T follicular helper cell (primary cell): ENCODE data around the gene ZFYVE9.

ENCODE experiments used
- DNase-seq: peaks from one replicate; pipeline ENCODE4 v3.0.0-alpha.2; 2020; ENCODE audit warnings: low read depth

Gene ZFYVE9

DNA sequence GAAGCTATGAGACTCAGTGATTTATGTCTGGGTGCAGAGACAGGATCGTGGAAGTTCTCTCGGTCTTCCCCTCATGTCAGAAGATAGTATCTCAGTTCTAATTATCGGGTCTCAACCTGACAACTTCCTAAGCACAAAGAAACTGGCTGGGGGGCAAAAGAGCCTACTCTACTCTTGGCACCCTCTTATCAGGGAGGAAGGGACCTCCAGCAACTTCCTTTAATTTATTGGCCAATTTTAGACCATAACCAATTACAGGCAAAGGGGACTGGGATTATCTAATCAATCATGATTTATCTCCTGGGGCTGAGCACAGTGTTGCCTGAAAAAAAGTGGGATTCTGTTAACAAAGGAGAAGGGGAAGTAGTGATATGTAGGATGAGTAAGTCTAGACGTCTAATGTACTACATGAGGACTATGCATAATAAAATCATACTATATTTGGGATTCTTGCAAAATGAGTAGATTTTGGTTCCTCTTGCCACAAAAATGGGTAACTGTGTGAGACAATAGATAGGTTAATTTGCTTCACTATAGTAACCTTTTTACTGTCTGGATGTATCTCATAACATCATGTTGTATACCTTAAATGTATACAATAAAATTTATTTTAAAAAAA lies 98.8 kb downstream of the ZFYVE9 start:
- no peak for DNase-seq

DNA sequence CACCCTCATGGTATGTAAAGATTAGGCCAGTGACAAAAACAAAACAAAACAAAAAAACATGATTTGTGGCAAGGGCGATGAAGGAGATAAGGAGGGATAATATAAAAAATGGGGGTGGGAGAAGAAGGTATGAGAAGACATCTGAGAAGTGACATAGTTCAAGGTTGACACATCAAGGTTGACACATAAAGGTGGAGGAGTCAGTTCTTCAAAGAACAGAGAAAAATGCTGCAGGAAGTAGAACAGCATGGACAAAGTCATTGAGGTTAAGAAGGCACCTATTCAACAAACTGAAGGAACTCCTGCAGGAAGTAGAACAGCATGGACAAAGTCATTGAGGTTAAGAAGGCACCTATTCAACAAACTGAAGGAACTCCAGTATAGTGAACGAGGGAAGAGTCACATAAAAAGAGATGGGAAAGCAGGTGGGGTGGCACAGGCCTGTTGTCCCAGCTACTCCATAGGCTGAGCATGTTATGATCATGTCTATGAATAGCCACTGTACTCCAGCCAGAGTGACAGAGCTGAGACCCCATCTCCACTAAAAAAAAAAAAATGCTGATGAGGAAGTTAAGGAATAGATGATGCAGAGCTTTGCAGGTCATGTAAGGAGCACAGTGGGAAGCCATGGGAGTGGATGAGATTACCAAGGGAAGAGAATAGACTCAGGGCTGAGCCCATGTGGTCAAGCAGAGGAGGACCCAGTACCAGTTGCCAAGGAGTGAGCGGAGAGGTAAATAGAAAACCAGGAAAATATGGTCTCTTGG lies 101.5 kb downstream of the ZFYVE9 start:
- DNase-seq = no peak

DNA sequence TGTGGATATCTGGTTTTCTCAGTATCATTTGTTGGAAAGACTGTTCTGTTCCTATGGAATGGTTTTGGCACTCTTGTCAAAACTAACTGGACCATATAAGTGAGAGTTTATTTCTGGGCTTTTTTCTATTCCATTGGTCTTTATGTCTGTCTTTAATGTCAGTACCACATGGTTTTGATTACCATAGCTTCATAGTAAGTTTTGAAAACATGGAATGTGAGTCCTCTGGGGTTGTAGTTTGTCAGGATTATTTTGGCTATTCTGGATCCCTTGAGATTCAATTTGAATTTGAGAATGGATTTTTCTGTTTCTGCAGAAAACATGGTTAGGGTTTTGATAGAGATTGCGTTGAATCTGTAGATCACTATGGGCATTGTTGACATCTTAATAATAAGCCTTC lies 107.9 kb downstream of the ZFYVE9 start:
- DNase-seq = no peak

DNA sequence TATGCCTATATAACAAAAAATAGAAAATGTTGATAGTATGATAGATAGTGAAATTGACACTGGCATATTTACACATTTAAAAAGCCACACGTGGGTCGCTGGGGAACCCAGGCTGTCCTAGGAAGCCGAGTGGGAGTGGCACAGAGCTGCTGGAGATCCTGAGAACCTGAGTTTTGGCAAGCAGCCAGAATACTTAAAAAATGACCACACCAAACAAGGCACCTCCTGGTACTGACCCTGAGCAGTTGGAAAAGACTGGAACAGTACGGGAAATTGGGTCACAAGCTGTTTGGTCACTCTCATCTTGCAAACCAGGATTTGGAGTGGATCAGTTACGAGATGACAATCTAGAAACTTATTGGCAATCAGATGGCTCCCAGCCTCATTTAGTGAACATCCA lies 111.5 kb downstream of the ZFYVE9 start:
- DNase-seq = no peak

DNA sequence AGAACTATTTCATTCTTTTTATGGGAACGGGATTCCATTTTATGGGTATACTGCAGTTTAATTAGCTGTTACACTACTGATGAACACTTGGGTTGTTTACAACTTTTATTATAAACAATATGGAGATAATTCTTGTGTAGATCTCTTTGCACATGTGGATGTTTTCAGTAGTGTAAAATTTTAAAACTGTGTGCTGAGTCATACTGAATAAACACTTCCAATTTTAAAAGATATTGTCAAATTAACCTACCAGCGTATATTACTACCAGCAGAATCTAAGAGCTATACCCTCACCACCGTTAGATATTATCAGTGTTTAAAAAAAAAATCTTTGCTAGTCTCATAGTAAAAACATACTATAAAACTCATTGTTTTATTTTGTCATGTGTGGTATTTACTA lies 118.0 kb downstream of the ZFYVE9 start:
- no peak for DNase-seq

DNA sequence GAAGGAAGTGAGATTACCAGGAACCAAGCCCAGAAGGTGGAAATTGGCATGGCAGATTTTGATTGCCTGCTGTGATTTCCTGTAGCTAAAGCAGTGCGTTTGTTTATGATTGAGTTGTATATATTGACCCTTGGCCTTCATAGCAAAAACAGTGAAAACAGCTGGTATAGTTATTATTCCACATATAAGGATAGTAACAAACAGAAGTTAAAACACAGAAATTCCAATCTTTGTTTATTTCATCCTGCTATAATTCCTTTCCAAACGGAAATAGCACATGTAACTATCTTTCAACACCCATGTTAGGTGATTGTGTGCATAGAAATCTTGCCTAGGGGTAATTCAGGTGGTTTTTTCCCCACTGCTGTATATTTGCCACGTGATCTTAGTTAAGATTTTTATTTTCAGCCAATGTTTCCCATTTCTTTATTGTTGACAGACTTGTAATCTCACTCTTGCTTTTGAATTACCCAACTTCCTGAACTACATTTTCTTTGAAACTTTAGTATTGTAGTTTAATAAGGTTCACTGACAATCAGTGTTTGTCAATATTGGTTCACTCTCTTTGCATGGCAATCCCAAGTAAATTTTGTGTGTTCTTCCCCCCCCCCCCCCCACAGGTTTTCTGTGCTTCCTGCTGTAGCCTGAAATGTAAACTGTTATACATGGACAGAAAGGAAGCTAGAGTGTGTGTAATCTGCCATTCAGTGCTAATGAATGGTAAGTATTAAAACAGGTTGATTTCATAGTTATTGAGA lies 121.4 kb downstream of the ZFYVE9 start:
- DNase-seq = no peak

DNA sequence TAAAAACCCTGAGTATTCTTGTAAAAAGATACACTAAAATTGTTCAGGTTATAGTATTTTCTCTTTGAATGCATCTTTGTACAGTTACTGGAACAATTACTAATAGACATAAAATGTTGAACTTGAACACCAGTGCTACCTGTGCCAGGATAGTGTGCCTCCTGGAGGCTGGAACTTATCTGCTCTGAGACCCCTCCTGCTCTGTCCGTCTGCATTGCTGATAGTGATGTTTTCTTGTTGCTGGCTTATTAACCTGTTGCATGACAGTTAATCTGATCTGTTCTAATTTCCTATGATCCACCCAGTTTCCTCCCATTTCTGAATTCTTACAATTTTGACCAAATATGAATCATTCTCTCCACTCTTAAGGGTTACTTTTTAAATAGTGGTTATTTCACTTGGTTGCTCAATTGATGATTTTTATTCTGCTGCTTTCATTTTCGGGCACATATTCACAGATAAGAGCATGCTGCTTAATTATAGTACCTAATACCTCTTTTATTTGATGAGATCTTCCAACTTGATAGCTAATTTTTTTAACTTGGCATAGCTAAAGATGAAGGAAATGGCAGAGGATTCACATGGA lies 122.7 kb downstream of the ZFYVE9 start:
- DNase-seq = no peak

DNA sequence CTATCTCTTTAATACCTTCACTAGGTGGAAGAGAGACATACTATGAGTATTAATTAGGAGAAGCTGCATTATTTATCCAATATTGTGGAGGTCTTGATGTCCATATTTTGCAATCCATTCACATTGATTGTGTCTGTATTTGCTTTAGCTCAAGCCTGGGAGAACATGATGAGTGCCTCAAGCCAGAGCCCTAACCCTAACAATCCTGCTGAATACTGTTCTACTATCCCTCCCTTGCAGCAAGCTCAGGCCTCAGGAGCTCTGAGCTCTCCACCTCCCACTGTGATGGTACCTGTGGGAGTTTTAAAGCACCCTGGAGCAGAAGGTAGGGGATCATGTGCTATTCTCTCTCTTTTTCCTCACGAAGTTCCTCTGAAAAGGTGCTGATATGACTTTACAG lies 124.6 kb downstream of the ZFYVE9 start:
- no peak for DNase-seq

DNA sequence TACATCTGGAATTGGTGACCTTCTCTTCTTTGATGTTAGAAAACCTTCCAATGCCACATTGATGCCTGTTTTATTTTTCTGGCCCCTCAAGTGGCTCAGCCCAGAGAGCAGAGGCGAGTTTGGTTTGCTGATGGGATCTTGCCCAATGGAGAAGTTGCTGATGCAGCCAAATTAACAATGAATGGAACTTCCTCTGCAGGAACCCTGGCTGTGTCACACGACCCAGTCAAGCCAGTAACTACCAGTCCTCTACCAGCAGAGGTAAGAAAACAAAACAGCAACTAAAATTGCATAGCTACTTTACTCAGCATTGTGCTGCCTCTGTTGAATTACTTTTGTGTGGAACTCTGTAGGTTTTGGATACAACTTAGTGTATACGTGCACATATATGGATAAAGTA lies 126.5 kb downstream of the ZFYVE9 start:
- DNase-seq = no peak

DNA sequence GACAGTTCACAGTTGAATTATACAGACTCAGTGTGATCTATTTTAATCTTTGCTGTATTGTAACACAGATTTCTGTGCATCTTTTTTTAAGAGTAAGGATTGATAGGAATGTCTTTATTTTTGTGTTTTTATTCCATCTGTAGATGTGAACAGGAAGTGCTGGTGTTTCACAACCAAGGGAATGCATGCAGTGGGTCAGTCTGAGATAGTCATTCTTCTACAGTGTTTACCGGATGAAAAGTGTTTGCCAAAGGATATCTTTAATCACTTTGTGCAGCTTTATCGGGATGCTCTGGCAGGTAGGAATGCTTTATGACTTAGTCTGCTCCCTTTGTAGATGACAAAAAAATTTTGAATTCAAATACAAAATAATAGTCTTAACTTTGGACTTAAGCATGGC lies 139.6 kb downstream of the ZFYVE9 start:
- DNase-seq = no peak

DNA sequence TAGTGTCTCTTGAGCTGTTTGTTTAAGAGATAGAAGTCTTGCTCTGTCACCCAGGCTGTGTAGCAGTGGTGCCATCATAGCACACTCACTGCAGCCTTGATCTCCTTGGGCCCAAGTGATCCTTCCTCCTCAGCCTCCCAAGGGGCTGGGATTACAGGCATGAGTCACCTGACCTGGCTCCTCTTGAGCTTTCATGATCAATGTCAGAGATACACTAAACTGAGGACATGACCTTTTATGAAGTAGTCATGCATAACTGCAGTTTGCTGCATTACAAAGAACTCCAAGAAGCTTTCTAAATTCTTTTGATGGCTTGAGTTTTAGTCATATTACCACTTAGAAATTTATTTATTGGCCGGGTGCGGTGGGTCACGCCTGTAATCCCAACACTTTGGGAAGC lies 146.4 kb downstream of the ZFYVE9 start:
- DNase-seq = no peak

DNA sequence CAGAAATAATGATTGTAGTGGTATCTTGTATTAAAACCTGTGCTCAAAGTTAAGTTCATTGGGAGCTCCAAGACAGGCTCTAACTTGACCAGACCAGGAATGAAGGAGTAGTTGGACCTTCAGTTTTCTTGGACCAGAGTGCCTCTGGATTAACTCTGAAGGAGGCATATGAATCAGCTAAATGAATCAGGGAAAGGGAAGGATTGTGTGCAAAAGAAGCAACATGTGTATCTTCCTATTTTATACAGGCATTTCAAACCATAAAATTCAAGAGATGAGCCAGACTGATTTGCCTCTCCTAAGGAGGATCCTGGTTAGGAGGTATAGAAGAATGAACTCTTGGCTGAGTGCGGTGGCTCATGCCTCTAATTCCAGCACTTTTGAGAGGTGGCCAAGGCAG lies 152.7 kb downstream of the ZFYVE9 start:
- no peak for DNase-seq

DNA sequence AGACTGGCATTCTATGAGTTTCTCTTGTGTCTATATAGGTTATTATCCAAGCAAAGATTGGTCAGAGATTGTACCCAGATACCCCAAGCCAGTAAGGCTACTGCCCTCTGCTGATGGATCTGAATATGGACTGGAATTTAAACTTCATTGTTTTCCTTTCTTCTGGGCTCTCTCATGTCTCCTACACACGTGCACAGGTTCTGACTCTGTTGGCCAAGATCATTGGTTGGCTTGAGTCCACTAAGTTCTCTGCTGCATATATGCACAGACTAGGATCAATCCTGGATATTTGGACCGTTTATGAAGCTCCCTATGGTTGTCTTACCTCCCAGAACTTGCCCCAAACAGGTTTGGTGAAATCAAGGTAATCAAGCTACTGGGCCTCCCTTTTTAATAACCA lies 154.5 kb downstream of the ZFYVE9 start:
- no peak for DNase-seq

DNA sequence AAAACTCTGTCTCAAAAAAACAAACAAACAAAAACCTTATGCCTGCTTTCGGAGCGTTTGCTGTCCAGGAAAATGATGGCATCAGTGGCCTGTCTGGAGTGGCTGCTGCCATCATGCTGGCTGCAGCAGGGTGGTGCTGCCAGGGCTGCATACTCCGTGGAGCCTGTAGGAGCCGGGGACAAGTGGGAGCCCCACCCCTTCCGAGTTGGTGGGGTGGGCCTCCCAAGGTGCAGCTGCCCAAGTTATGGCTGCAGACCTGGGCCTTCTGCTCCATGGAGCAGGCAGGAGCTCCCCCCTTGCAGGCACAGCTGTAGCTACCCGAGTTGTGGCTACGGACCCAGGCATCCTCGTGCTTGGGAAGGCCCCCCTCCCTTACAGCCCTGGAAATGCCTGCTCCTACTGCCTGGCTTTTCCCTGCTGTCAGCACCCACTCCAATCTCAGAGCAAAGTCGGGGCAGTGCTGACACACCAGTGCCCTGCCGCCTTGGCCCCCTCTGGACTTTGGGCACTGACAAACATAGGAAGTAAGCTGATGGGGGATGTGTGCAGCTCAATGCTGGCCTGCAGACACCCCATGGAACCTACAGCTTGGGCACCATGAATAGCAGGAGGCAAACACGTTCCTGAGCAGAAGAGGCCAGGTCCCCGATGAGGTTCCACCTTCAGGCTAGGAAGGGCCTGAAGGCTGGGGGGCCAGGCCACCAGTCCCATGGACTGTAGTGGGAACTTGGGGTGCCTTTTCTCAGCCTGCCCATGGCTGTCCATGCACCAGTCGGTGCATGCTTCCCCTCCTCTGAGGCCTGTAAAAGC lies 163.7 kb downstream of the ZFYVE9 start:
- DNase-seq = no peak

DNA sequence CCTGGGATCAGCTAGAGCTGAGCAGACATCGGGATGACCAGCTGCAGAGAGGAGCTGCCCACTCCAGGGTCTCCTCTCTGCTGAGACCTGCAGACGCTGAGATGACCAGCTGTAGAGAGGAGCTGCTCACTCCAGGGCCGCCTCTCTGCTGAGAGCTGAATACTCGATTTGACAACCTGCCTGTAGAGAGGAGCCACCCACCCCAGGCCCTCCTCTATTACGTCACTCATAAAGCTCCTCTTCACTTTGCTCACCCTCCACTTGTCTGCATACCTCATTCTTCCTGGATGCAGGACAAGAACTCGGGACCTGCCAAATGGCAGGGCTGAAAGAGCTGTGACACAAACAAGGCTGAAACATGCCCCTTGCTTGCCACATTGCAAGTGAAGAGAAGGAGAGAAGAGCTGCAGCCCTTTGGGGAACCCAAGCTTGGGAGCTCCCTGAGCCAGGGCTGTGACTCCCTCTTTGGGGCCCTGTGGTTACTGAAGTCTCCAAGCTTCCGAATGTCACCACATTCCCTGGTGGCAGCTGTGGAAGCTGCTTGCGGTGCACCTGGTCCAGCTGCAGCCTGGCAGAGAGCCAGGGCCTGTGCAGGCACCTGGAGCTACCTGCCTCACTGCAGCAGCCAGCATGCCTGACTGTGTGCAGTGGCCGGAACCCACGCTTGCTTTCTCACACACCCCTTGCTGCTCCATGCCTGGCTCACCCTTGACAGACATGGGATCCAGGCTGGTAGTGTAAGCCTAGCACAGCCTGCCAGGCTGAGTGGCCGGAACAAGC lies 164.5 kb downstream of the ZFYVE9 start:
- no peak for DNase-seq

DNA sequence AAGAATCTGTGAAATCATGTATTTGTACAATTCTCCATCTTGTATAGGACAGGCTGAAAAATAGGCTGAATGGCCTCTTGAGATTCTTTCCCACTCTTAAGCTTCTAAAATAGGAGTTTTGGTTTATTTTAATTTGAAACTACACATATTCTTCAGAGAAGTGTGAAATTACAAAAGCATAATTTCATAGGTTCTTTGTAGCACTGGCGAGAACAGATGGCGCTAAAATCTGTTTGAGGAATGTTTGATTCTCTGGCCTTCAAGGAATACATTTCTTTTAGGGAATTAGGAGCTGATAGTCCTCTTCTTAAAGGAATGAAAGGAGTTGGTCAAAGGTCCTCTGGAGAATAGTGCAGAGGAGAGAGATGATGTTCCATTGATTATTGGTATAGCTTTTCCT lies 179.2 kb downstream of the ZFYVE9 start:
- no peak for DNase-seq

DNA sequence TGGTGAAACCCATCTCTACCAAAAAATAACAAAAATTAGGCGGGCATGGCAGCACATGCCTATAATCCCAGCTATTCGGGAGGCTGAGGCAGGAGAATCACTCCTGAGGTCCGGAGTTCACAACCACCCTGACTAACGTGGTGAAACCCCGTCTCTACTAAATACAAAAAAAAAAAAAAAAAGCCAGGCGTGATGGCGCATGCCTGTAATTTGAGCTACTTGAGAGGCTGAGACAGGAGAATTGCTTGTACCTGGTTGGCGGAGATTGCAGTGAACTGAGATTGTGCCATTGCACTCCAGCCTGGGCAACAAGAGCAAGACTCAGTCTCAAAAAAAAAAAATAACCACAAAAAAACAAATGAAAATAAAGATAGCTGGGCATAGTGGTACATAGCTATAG lies 181.8 kb downstream of the ZFYVE9 start:
- DNase-seq = no peak

DNA sequence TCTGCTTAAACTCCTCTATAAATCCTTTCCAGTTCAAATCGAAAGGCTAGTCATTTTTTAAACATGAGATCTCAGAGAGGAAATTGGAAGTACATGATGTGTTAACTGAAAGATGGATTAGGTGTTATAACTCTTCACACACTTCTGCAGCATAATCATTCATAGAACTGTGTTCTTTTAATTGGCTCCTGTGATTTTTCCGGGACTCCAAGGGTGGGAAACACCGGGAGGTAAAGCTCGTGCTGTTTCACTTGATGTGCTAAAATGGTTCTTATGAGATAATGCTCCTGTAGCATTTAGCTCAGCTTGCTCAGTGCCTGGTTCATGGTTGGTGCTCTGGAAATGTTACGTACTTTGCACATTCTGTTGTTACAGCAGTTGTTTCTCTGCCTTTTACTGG lies 183.9 kb downstream of the ZFYVE9 start:
- no peak for DNase-seq

DNA sequence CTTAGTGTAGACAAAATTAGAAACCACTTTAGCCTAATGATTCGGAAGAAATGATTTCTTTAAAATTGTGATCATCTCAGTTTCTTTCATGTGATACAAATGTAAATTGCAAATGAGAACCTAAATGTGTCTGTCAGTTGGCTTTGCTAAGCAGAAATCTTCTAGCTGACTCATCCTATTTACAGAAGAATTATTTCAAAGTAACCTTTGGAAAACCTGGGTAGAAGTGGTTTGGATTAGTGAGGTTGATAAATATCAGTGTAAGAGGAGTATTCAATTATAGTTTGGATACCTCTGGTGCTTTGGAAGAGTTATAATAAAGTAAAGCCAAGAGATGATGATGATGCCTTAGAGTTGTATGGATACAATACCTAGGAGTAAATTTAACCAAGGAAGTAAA lies 186.7 kb downstream of the ZFYVE9 start:
- DNase-seq = no peak

DNA sequence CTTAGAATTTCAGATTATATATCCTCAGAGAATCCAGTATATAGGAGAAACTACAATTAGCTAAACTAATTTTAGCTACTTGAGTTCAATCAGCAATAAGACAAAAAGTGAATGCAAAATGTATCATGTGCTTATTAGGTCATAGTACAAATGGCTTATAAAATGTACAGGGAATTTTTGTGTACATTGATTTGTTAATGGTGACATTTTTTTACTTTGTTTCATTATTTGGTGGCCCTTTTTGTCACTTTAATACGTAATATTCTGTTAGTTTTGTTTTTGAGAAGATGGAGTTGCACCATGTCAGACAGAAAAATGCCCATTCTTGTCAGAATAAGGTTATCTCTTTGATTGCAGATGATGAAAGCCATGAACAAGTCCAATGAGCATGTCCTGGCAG lies 190.5 kb downstream of the ZFYVE9 start:
- DNase-seq = no peak

DNA sequence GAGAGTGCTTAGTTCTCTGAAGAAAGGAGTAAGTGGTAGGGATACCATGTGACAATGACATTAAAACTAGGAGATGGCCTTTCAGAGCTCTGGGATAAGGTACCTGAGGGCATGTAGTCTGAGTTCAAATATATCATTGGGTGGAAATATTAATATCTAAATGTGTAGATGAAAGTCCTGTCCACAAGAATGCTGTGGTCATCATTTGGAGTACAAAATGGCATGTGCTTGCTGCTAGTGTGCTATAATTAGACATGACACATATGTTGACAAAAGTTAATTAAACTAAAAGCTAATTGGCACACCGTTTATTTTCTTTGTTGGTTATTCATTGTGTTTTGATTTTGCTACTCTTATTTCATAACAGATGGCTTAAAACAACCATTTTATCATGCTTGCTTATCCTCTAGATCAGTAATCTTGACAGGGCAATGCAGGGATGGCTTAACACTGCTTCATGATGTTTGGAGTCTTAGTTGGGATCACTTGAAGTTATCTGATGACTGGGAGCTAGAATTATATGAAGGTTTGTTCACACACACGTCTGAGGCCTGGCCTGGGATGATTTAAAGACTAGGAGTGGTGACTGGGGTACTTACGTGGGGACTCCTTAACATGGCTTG lies 193.1 kb downstream of the ZFYVE9 start:
- no peak for DNase-seq
